ENCODE measurements around the gene TFF3. TPM values are rescaled to one million over a fixed set of nuclear protein-coding genes. Genes with fewer than 3 reads are reported as not detected.

The TFF3 gene
- total RNA-seq, 1 donor from 2014 or later = not detected

DNA sequence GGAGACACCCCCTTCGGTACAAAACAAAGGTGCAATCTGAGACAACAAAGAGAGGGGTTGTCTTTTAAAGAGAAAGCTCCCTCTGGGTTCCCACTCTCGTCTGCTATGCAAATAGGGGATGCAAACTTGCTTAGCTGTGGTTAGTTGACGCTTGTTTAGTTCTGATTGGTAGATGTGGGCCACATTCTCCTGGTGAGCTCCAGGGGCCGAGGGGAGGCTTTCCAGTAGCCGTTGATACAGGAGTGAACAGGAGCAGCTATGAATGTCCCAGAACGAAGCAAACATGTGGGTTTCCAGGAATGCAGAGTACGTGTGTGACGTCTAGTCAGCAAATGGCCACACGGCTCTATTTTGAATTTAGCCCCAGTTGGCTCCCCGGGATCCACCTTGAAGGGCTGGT is 20.8 kb upstream of the TFF3 start:
- Histone ChIP-seq H3K79me2 (ENCODE audit: low read depth) (no peaks in the 10 kb centered on the region), H3K9me3 (ENCODE audit: low read depth) (no peaks in the 10 kb centered on the region), H3K4me2 (peak overlapping the region; percentile 30), H3K27ac (no peak overlapping the region), H2AFZ (replicated peaks) (peak overlapping the region; percentile 69), H3K4me3 (no peak overlapping the region), H3K9ac (no peak overlapping the region), H3F3A (ENCODE audit: low read depth) (peaks cover 10% of the 10 kb centered on the region), H3K27me3 (no peaks in the 10 kb centered on the region), H3K4me1 (peaks cover 15% of the 10 kb centered on the region), H4K20me1 (ENCODE audit: low read depth) (no peaks in the 10 kb centered on the region), H3K36me3 (no peaks in the 10 kb centered on the region)
- peak; percentile 68 for DNase-seq (ENCODE audit: low spot score)
- Mint-ChIP-seq H3K4me3 (no peak overlapping the region), H3K27me3 (ENCODE audit: insufficient read depth, low read depth) (peaks cover 7% of the 10 kb centered on the region), H3K9me3 (peaks cover 7% of the 10 kb centered on the region), H3K36me3 (no peaks in the 10 kb centered on the region), H3K4me1 (peaks cover 40% of the 10 kb centered on the region), H3K27ac (no peak overlapping the region)
- TF ChIP-seq EZH2phosphoT487 (IDR thresholded peaks at IDR 0.05) (no peak), EZH2 (IDR thresholded peaks at IDR 0.05) (no peak)
- TF ChIP-seq, protein P1, sequence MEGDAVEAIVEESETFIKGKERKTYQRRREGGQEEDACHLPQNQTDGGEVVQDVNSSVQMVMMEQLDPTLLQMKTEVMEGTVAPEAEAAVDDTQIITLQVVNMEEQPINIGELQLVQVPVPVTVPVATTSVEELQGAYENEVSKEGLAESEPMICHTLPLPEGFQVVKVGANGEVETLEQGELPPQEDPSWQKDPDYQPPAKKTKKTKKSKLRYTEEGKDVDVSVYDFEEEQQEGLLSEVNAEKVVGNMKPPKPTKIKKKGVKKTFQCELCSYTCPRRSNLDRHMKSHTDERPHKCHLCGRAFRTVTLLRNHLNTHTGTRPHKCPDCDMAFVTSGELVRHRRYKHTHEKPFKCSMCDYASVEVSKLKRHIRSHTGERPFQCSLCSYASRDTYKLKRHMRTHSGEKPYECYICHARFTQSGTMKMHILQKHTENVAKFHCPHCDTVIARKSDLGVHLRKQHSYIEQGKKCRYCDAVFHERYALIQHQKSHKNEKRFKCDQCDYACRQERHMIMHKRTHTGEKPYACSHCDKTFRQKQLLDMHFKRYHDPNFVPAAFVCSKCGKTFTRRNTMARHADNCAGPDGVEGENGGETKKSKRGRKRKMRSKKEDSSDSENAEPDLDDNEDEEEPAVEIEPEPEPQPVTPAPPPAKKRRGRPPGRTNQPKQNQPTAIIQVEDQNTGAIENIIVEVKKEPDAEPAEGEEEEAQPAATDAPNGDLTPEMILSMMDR (IDR thresholded peaks at IDR 0.05) = no peak

DNA sequence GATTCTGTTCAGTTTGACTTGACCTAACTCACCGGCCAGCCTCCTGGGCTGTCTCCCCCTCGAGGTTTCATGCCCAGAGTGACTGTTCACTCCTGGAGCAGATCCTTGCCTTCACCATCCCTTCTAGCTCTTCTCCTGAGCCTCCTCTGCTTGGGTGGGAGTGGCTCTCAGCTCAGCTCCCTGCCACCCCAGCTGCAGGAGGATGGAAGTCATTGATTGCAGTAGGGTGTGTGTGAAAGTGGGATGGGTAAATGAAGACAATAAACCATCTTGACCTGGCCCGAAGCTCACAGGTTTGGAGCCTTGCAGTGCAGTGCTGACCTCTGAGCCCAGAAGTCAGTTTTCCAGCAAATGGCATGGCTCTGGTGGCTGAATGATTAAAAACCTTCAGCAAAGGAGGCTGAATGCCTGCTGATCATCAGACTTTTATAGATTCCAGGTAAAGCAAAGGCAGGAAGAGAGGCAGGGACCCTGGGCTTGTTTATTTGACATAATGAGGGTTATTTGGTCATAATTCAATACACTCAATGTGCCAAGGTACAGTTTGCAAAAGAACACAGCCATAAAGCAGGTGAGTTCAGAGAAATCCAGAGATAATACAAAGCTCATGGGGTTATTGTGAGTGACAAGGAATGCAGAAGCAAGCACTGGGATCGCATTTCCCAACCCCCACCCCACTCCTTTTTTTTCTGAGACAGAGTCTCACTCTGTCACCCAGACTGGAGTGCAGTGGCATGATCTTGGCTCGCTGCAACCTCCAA is 17.5 kb upstream of the TFF3 start:
- Histone ChIP-seq H3F3A (ENCODE audit: low read depth) (peaks cover 2% of the 10 kb centered on the region), H4K20me1 (ENCODE audit: low read depth) (no peaks in the 10 kb centered on the region), H3K4me2 (no peak overlapping the region), H2AFZ (replicated peaks) (no peak overlapping the region), H3K4me1 (peaks cover 10% of the 10 kb centered on the region), H3K9ac (no peak overlapping the region), H3K79me2 (ENCODE audit: low read depth) (no peaks in the 10 kb centered on the region), H3K9me3 (ENCODE audit: low read depth) (no peaks in the 10 kb centered on the region), H3K27me3 (no peaks in the 10 kb centered on the region), H3K4me3 (no peak overlapping the region), H3K36me3 (no peaks in the 10 kb centered on the region), H3K27ac (no peak overlapping the region)
- Mint-ChIP-seq H3K4me1 (peaks cover 20% of the 10 kb centered on the region), H3K27ac (no peak overlapping the region), H3K4me3 (no peak overlapping the region), H3K36me3 (no peaks in the 10 kb centered on the region), H3K27me3 (ENCODE audit: insufficient read depth, low read depth) (peaks cover 7% of the 10 kb centered on the region), H3K9me3 (peaks cover 16% of the 10 kb centered on the region)
- TF ChIP-seq EZH2 (IDR thresholded peaks at IDR 0.05) (no peak), EZH2phosphoT487 (IDR thresholded peaks at IDR 0.05) (no peak)
- TF ChIP-seq, protein P1 (IDR thresholded peaks at IDR 0.05) = no peak
- DNase-seq (ENCODE audit: low spot score) = no peak

DNA sequence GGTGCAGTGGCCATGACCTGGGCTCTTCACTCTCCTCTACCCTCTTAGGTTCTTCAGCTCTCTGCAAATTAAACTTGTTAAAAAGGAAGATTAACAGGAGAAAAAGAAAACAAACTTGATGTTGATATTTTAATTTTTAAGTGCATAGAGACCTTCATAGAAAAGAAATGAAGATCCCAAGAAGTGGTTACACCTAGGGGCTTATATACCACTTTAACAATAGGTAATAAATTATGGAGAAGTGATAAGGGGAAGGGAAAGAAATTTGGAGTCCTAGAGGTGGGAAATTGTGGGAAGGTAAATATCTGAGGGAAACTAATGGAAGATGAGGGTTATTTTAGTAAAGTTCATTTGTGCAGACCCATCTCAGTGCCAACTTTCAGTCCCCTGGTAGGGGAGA is 16.5 kb upstream of the TFF3 start:
- peaks cover 16% of the 10 kb centered on the region for H3K9me3 Mint-ChIP-seq

More for the DNA sequence above, 16.5 kb upstream of the TFF3 start:
- Histone ChIP-seq H3K4me2 (no peak overlapping the region), H3K27me3 (no peaks in the 10 kb centered on the region), H4K20me1 (ENCODE audit: low read depth) (no peaks in the 10 kb centered on the region), H3K27ac (no peak overlapping the region), H3K36me3 (no peaks in the 10 kb centered on the region), H3K9ac (no peak overlapping the region), H3K9me3 (ENCODE audit: low read depth) (no peaks in the 10 kb centered on the region), H3K79me2 (ENCODE audit: low read depth) (no peaks in the 10 kb centered on the region), H2AFZ (replicated peaks) (no peak overlapping the region), H3K4me3 (no peak overlapping the region), H3F3A (ENCODE audit: low read depth) (no peaks in the 10 kb centered on the region), H3K4me1 (peaks cover 10% of the 10 kb centered on the region)
- Mint-ChIP-seq H3K27ac (no peak overlapping the region), H3K36me3 (no peaks in the 10 kb centered on the region), H3K27me3 (ENCODE audit: insufficient read depth, low read depth) (peaks cover 7% of the 10 kb centered on the region), H3K4me3 (no peak overlapping the region), H3K4me1 (peaks cover 12% of the 10 kb centered on the region)
- TF ChIP-seq, protein P1 (IDR thresholded peaks at IDR 0.05) = no peak
- TF ChIP-seq EZH2phosphoT487 (IDR thresholded peaks at IDR 0.05) = no peak
- no peak for TF ChIP-seq EZH2 (IDR thresholded peaks at IDR 0.05)
- DNase-seq (ENCODE audit: low spot score) = no peak
